PC-9 (cell line): ENCODE data around the gene MAPKAPK2.

Experiments
- EZH2 ChIP-seq: fragments of 200-600 bp; sonication (generic); IDR thresholded peaks from 2 replicates; pipeline ENCODE4 v1.8.0; 2017; ENCODE audit warnings: antibody characterized with exemption, low read depth
- TF ChIP-seq, protein P1 (sequence below): fragments of 200-600 bp; sonication (generic); conservative IDR thresholded peaks from 2 replicates; pipeline ENCODE4 v1.6.1; 2017; ENCODE audit warnings: mixed run types, antibody characterized with exemption, mild to moderate bottlenecking, moderate library complexity

DNA sequence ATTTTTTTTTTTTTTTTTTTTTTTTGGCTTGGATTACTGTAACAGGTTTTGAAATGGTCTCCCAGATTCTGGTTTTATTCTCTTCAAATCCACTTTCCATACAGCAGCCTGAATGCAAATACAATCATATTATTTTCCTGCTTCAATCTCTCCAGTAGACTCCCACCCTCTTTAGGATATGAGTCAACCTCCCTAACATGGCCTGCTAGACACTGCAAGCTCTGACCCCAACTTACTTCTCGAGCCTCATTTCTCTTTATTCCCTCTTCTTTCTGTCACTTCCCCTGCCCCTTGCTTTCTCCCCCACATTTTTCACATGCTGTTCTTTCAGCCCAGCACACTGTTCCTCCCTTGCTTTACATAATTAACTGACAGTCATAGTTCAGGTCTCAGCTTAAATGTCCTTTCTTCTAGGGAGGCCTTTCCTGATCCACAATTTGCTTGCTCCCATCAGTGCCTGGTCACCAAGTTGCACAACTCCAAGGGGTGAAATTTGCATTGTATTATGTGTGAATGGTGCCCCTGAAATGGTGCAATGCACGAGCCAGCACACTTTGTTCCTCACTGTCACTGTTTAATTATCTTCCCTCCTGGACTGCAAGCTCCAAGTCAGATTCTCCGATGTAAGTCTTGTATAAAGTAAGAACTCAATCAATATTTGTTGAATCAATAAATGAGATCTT, 63.8 kb downstream of the MAPKAPK2 start:
- TF ChIP-seq, protein P1, sequence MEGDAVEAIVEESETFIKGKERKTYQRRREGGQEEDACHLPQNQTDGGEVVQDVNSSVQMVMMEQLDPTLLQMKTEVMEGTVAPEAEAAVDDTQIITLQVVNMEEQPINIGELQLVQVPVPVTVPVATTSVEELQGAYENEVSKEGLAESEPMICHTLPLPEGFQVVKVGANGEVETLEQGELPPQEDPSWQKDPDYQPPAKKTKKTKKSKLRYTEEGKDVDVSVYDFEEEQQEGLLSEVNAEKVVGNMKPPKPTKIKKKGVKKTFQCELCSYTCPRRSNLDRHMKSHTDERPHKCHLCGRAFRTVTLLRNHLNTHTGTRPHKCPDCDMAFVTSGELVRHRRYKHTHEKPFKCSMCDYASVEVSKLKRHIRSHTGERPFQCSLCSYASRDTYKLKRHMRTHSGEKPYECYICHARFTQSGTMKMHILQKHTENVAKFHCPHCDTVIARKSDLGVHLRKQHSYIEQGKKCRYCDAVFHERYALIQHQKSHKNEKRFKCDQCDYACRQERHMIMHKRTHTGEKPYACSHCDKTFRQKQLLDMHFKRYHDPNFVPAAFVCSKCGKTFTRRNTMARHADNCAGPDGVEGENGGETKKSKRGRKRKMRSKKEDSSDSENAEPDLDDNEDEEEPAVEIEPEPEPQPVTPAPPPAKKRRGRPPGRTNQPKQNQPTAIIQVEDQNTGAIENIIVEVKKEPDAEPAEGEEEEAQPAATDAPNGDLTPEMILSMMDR = no peak
- no peak for TF ChIP-seq EZH2
